ENCODE results near the gene CHST3. TPM values are rescaled to one million over a fixed set of nuclear protein-coding genes. Genes with fewer than 3 reads are reported as not detected.

CHST3 gene
- total RNA-seq, 1 donor = 43.1 TPM

DNA sequence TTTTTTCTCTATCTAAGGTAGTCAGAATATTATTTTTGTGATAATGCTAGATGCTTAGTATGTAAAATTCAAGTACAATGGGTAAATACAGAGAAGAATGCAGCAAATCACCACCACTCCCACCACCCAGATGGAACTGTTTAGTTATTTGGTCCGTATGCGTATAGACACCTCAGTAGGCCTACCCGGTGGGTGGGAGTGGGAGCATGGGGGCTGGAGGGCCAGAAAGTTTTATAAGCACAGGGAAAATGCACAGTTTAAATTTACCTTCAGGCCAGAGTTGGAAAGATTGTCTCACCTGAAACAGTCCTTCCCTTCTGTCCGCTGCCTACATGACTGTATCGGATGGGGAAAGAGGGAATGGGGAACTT is 15.5 kb downstream of the CHST3 start:
- Histone ChIP-seq H2AFZ (ENCODE audit: low read length) (no peak overlapping the region), H3K9me3 (ENCODE audit: low read depth, low read length) (no peaks in the 10 kb centered on the region), H4K20me1 (ENCODE audit: insufficient read depth, low read length) (peaks cover 47% of the 10 kb centered on the region), H3K79me2 (ENCODE audit: insufficient read depth, low read length) (peaks cover 76% of the 10 kb centered on the region), H3K27me3 (ENCODE audit: insufficient read depth, low read length) (no peaks in the 10 kb centered on the region), H3K36me3 (ENCODE audit: insufficient read depth, low read length) (peaks cover 5% of the 10 kb centered on the region), H3K4me2 (ENCODE audit: insufficient read depth, low read length) (peak overlapping the region; percentile 65), H3K4me3 (ENCODE audit: insufficient read depth, low read length) (no peak overlapping the region), H3K4me1 (ENCODE audit: insufficient read depth, low read length) (peaks cover 89% of the 10 kb centered on the region), H3K27ac (ENCODE audit: low read depth, low read length) (peak overlapping the region; percentile 64)
- TF ChIP-seq, protein P1, sequence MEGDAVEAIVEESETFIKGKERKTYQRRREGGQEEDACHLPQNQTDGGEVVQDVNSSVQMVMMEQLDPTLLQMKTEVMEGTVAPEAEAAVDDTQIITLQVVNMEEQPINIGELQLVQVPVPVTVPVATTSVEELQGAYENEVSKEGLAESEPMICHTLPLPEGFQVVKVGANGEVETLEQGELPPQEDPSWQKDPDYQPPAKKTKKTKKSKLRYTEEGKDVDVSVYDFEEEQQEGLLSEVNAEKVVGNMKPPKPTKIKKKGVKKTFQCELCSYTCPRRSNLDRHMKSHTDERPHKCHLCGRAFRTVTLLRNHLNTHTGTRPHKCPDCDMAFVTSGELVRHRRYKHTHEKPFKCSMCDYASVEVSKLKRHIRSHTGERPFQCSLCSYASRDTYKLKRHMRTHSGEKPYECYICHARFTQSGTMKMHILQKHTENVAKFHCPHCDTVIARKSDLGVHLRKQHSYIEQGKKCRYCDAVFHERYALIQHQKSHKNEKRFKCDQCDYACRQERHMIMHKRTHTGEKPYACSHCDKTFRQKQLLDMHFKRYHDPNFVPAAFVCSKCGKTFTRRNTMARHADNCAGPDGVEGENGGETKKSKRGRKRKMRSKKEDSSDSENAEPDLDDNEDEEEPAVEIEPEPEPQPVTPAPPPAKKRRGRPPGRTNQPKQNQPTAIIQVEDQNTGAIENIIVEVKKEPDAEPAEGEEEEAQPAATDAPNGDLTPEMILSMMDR (IDR thresholded peaks at IDR 0.05; ENCODE audit: extremely low read depth, low read depth, low read length) = no peak
- DNase-seq (ENCODE audit: insufficient read length, low spot score, missing footprints) = no peak

DNA sequence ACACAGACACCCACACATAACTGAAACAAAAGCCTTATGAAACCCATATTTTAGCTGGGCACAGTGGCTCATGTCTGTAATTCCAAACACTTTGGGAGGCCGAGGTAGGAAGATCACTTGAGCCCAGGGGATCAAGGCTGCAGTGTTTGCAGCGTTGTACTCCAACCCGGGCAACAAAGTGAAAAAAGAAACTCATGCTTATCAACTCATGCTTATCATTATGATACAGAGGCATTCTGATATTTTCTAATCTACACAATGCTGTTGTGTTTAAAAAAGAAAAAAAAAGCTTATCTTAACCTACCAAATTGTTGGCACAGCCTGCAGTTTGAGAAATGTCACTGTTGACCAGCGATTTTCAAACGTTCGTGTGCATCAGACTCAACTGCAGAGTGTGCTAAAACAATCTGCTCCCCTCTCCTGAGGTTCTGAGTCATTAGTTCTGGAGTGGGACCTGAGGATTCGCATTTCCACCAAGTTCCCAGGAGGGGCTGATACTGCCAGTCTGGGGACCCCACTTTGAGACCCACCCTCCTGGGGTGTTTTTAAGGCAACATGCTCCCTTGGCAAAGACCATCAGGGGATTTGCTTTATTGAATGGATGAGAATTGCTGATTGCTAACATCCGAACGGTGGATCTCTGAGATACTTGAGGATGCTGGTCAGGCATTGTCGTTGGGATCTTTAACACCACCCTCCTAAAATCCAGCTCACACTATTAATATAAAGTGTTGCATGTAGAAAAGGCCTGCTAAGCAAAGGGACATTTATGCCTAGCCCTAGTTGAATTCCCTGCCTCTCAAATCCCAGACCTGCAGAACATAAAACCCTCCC is 16.2 kb downstream of the CHST3 start:
- H3K79me2 ChIP-seq (ENCODE audit: insufficient read depth, low read length) = peaks cover 80% of the 10 kb centered on the region
- DNase-seq (ENCODE audit: insufficient read length, low spot score, missing footprints) = peak; percentile 84

DNA sequence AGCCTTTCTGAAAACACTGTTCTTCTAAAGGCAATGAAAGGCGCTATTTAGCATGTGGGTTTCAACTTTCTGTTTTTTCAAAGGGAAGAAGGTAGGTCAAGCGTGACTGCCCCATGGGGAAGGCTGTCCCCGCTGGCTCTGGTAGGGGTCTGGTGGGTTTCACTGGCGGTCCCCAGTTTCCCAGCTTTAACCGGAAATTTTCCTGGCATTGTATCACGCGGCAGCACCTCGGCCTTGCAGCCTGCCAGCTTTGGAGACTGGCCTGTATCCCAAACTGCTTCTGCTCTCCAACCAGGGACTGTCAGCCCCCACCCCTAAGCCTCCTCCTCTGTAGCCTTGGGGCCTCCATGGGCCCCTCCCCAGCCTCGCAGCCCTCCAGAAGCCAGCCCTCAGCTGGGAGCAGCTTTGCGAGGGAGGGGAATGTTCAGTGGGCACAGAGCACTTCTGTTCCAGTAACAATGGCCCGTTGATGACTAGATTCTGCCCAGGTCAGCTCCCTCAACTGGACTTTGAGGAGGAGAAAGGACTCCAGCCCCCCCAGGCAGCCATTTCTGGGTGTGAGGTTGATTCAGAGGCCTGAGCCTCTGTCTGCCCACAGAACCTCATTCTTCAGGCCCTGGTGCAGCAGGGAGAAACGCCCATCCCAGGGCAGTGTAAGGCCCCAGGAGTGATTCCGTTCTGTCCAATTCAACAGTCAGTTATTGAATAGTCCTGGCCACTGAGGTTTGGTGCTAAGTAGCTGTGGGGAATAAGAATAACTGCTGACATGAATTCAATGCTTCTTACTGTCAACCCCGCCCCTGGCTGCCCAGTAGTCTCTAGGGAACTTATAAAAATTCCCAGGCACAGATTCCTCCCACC is 17.1 kb downstream of the CHST3 start:
- H2AFZ ChIP-seq (ENCODE audit: low read length) = no peak overlapping the region
- no peaks in the 10 kb centered on the region for H3K27me3 ChIP-seq (ENCODE audit: insufficient read depth, low read length)
- DNase-seq (ENCODE audit: insufficient read length, low spot score, missing footprints) = peak; percentile 95
- no peaks in the 10 kb centered on the region for H3K9me3 ChIP-seq (ENCODE audit: low read depth, low read length)
- peaks cover 89% of the 10 kb centered on the region for H3K4me1 ChIP-seq (ENCODE audit: insufficient read depth, low read length)
- peaks cover 89% of the 10 kb centered on the region for H3K79me2 ChIP-seq (ENCODE audit: insufficient read depth, low read length)
- H3K27ac ChIP-seq (ENCODE audit: low read depth, low read length) = peak overlapping the region; percentile 64
- H4K20me1 ChIP-seq (ENCODE audit: insufficient read depth, low read length) = peaks cover 49% of the 10 kb centered on the region
- TF ChIP-seq, protein P1 (IDR thresholded peaks at IDR 0.05; ENCODE audit: extremely low read depth, low read depth, low read length) = no peak
- peak overlapping the region; percentile 65 for H3K4me2 ChIP-seq (ENCODE audit: insufficient read depth, low read length)
- peaks cover 5% of the 10 kb centered on the region for H3K36me3 ChIP-seq (ENCODE audit: insufficient read depth, low read length)
- H3K4me3 ChIP-seq (ENCODE audit: insufficient read depth, low read length) = peak overlapping the region; percentile 2

More for the DNA sequence above, 16.2 kb downstream of the CHST3 start:
- Histone ChIP-seq H3K27ac (ENCODE audit: low read depth, low read length) (peak overlapping the region; percentile 64), H3K4me3 (ENCODE audit: insufficient read depth, low read length) (peak overlapping the region; percentile 3), H3K4me2 (ENCODE audit: insufficient read depth, low read length) (peak overlapping the region; percentile 65), H3K4me1 (ENCODE audit: insufficient read depth, low read length) (peaks cover 89% of the 10 kb centered on the region), H3K9me3 (ENCODE audit: low read depth, low read length) (no peaks in the 10 kb centered on the region), H3K36me3 (ENCODE audit: insufficient read depth, low read length) (peaks cover 5% of the 10 kb centered on the region), H3K27me3 (ENCODE audit: insufficient read depth, low read length) (no peaks in the 10 kb centered on the region), H4K20me1 (ENCODE audit: insufficient read depth, low read length) (peaks cover 49% of the 10 kb centered on the region), H2AFZ (ENCODE audit: low read length) (no peak overlapping the region)
- TF ChIP-seq, protein P1 (IDR thresholded peaks at IDR 0.05; ENCODE audit: extremely low read depth, low read depth, low read length) = no peak

DNA sequence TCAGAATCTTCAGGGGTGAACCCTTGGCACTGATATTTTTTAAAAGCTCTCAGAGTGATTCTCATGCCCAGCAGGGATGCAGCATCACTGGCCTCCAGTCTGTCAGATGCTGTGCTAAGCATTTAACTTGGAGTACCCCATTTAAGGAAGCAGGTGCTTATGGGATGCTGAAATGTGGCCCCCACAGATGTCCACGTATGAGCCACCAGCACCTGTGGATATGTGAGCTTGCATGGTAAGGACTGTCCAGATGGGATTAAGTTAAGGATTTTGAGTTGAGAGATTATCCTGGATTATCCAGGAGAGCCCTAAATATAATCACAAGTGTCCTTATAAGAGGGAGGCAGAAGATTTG is 17.7 kb downstream of the CHST3 start:
- peaks cover 5% of the 10 kb centered on the region for H3K36me3 ChIP-seq (ENCODE audit: insufficient read depth, low read length)

More for the DNA sequence above, 17.7 kb downstream of the CHST3 start:
- Histone ChIP-seq H3K4me1 (ENCODE audit: insufficient read depth, low read length) (peaks cover 89% of the 10 kb centered on the region), H2AFZ (ENCODE audit: low read length) (no peak overlapping the region), H3K27me3 (ENCODE audit: insufficient read depth, low read length) (no peaks in the 10 kb centered on the region), H3K4me3 (ENCODE audit: insufficient read depth, low read length) (no peak overlapping the region), H3K27ac (ENCODE audit: low read depth, low read length) (peak overlapping the region; percentile 64), H3K79me2 (ENCODE audit: insufficient read depth, low read length) (peaks cover 92% of the 10 kb centered on the region), H4K20me1 (ENCODE audit: insufficient read depth, low read length) (peaks cover 48% of the 10 kb centered on the region), H3K9me3 (ENCODE audit: low read depth, low read length) (no peaks in the 10 kb centered on the region), H3K4me2 (ENCODE audit: insufficient read depth, low read length) (peak overlapping the region; percentile 65)
- TF ChIP-seq, protein P1 (IDR thresholded peaks at IDR 0.05; ENCODE audit: extremely low read depth, low read depth, low read length) = no peak
- DNase-seq (ENCODE audit: insufficient read length, low spot score, missing footprints) = no peak

Measured in osteoblast (primary cell).